ENCODE measurements around the gene HSD11B1L. TPM values are rescaled to one million over a fixed set of nuclear protein-coding genes. Genes with fewer than 3 reads are reported as not detected.

HSD11B1L gene
- total and polyA plus RNA-seq, 7 donors: 4.5 to 15.6 (median 4.7) TPM

- ATAC-seq: no peak
- H3K4me3 ChIP-seq: peak overlapping the region; percentile 83
- no peaks in the 10 kb centered on the region for H3K9me3 ChIP-seq
- peaks cover 5 to 17% of the 10 kb centered on the region in 2 donors for H3K36me3 ChIP-seq (ENCODE audit: insufficient read depth in 1 of 2, low read depth in 1 of 2)
- H3K27ac ChIP-seq: no peak overlapping the region
- no peak for TF ChIP-seq CTCF (IDR thresholded peaks at IDR 0.05)
- H3K27me3 ChIP-seq (ENCODE audit: insufficient read depth in 3 of 3, low read length in 2 of 3): no peaks in the 10 kb centered on the region
- intact Hi-C loops (cut with DNase I): loop anchor here in 1 of 2 donors (10.0 kb wide), 2 partner anchors 57 to 693 kb away; partner anchors contain the start of genes ALKBH7, PSPN, SAFB and SAFB2
- no peak for DNase-seq
- H3K4me1 ChIP-seq: peaks cover 16% of the 10 kb centered on the region
- 59 to 64% (median 60%) methylated on average over 15 to 17 of the region's 17 CpGs for WGBS, 3 donors
These were observed 722 bp downstream of the HSD11B1L start for GRCh38 chr19:5681391-5682106.

GRCh38 chr19:5682107-5682482, 1.3 kb downstream of the HSD11B1L start:
- 84 to 89% (median 89%) methylated on average over 3 of the region's 3 CpGs for WGBS, 3 donors
- no peak for DNase-seq
- Histone ChIP-seq H3K27me3 (ENCODE audit: insufficient read depth in 3 of 3, low read length in 2 of 3) (no peaks in the 10 kb centered on the region), H3K9me3 (no peaks in the 10 kb centered on the region), H3K4me1 (peaks cover 14% of the 10 kb centered on the region), H3K36me3 (ENCODE audit: insufficient read depth in 1 of 2, low read depth in 1 of 2) (peaks cover 5 to 17% of the 10 kb centered on the region in 2 donors), H3K4me3 (no peak overlapping the region), H3K27ac (no peak overlapping the region)
- no peak for TF ChIP-seq CTCF (IDR thresholded peaks at IDR 0.05)
- ATAC-seq: no peak
- intact Hi-C loops (cut with DNase I): loop anchor here in 1 of 2 donors (10.0 kb wide), 2 partner anchors 57 to 693 kb away; partner anchors contain the start of genes ALKBH7, PSPN, SAFB and SAFB2

- DNase-seq (no peak), ATAC-seq (no peak)
- intact Hi-C loops (cut with DNase I): loop anchor here in 1 of 2 donors (10.0 kb wide), 2 partner anchors 59 to 691 kb away; partner anchors contain the start of genes ALKBH7, PSPN, SAFB and SAFB2
- Histone ChIP-seq H3K36me3 (ENCODE audit: insufficient read depth in 1 of 2, low read depth in 1 of 2) (peaks cover 0 to 6% of the 10 kb centered on the region in 2 donors), H3K4me1 (peaks cover 14% of the 10 kb centered on the region), H3K9me3 (no peaks in the 10 kb centered on the region), H3K27me3 (ENCODE audit: insufficient read depth in 3 of 3, low read length in 2 of 3) (no peaks in the 10 kb centered on the region), H3K4me3 (no peak overlapping the region), H3K27ac (no peak overlapping the region)
- TF ChIP-seq CTCF (IDR thresholded peaks at IDR 0.05): no peak
- WGBS, 3 donors: 89 to 91% (median 90%) methylated on average over 10 of the region's 10 CpGs
These were observed 2.5 kb downstream of the HSD11B1L start for GRCh38 chr19:5683177-5683886.

- Histone ChIP-seq H3K36me3 (ENCODE audit: insufficient read depth in 1 of 2, low read depth in 1 of 2) (no peaks in the 10 kb centered on the region), H3K27me3 (ENCODE audit: insufficient read depth in 3 of 3, low read length in 2 of 3) (no peaks in the 10 kb centered on the region), H3K4me3 (no peak overlapping the region), H3K9me3 (no peaks in the 10 kb centered on the region), H3K4me1 (peaks cover 8% of the 10 kb centered on the region), H3K27ac (no peak overlapping the region)
- WGBS, 3 donors: 85 to 89% (median 89%) methylated on average over 20 to 22 of the region's 22 CpGs
- intact Hi-C loops (cut with DNase I): loop anchor here in 1 of 2 donors (10.0 kb wide), 2 partner anchors 60 to 690 kb away; partner anchors contain the start of genes ALKBH7, PSPN, SAFB and SAFB2
- DNase-seq (no peak), ATAC-seq (no peak)
- no peak for TF ChIP-seq CTCF (IDR thresholded peaks at IDR 0.05)
These were observed 4.0 kb downstream of the HSD11B1L start for GRCh38 chr19:5684694-5685430.

Data from psoas muscle (tissue), 8 donors.